Measurements from ENCODE around the gene TDRD7.

TDRD7 gene, protein sequence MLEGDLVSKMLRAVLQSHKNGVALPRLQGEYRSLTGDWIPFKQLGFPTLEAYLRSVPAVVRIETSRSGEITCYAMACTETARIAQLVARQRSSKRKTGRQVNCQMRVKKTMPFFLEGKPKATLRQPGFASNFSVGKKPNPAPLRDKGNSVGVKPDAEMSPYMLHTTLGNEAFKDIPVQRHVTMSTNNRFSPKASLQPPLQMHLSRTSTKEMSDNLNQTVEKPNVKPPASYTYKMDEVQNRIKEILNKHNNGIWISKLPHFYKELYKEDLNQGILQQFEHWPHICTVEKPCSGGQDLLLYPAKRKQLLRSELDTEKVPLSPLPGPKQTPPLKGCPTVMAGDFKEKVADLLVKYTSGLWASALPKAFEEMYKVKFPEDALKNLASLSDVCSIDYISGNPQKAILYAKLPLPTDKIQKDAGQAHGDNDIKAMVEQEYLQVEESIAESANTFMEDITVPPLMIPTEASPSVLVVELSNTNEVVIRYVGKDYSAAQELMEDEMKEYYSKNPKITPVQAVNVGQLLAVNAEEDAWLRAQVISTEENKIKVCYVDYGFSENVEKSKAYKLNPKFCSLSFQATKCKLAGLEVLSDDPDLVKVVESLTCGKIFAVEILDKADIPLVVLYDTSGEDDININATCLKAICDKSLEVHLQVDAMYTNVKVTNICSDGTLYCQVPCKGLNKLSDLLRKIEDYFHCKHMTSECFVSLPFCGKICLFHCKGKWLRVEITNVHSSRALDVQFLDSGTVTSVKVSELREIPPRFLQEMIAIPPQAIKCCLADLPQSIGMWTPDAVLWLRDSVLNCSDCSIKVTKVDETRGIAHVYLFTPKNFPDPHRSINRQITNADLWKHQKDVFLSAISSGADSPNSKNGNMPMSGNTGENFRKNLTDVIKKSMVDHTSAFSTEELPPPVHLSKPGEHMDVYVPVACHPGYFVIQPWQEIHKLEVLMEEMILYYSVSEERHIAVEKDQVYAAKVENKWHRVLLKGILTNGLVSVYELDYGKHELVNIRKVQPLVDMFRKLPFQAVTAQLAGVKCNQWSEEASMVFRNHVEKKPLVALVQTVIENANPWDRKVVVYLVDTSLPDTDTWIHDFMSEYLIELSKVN

GRCh38 chr9:97411789-97412625, at the start of gene TDRD7:
TDRD7 (plus strand) TSS chr9:97412096; CDS start chr9:97428466, 16,370 bp downstream.
- DNase-seq (ENCODE audit: low read depth, low spot score) = peak; percentile 70

DNA sequence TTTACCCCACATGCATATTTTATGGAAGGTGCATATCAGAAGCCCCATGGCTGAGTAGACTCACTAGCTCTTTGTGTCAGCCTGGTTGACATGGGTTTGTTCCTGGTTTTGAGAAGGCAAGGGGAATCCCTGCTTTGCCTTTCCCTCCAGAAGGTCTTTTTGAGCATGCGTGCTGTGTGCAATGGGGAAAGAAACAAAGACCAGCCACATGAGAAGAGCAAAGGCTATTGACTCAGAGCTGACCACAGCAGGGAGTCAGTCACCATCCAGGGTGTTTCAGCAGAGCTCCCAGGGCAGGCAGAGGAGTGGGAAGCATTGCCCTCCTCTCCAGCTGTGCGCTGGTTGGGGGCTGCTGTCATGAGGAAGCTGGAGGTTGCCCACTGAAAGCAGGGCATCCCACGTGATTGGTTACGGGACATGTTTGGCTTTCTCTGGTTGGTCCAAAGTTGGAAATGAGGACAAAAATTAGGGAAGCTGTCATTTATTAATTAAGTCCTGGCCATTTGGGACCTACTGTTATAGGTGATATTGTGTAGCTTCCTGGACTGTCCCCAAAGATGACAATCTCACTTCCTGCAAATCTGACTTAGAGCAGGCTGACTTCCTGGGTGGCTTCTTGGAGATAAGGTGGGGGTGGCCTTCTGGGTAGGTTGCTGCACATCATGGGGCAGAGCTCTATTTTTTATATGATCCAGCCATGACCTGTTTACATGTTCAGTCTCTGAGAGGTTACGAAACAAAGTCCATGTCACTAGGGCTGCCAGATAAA, 48.9 kb upstream of the TDRD7 start:
- no peak for DNase-seq (ENCODE audit: low read depth, low spot score)

DNA sequence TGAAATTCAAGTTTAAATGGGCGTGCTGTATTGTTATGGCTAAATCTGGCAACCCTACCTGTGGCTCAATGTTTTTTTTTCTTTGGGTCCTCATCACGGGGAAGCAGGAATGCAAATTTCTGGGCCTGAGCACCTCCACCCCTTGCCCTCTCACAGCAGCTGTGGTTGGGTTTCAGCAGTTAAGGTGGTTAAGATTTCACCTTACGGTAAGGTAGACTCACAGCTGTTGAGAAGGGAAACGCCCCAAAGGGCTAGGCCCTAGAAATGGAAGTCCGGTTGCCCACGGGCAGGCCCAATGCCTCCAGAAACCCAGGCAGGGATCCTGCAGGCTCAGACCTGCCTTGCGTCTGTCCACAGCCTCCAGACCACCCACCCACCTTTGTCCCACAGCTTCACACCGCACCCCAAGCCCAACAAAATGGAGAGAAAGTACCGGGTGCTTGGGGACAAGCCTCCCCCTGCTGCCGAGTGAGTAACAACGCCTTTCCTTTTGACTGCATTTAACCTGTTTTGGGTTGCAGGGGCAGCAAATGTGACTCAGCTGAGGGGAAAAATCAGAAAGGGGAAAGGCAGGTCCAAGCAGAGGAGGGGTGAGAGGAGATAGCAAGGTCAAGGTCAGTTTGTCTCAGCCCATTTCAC, 48.1 kb upstream of the TDRD7 start:
- DNase-seq (ENCODE audit: low read depth, low spot score) = no peak

DNA sequence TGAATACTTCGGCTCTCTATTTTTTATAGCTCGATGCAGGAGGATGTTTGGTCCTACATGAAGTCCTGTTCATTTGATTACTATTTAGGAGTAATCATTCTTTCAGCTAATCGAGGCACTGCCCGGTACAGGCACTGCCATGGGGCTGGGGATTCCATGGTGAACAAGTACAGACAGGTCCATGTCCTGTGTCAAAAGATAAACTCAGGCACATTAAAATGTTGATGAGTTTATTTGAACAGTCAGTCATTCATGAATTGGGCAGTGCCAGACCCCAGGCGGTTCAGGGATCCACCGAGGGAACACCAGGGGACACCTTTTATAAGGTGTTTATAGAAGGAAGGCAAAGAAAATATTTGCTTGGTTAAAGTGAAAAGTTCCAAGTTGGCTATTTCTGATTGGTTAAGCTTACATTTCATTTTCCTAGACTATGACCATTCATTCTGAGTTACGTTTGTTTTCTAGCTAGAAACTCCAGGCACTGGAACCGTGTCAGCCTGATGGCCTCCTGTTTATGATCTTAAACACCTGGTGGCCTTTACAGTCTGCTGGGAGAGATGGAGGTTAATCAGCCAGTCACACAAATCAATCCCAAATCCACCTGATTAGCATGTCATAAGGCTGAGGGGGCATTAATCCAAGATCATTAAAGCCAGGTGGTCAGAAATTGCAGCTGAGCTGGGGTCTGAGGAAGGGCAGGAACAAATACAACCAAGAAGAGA, 47.0 kb upstream of the TDRD7 start:
- no peak for DNase-seq (ENCODE audit: low read depth, low spot score)

DNA sequence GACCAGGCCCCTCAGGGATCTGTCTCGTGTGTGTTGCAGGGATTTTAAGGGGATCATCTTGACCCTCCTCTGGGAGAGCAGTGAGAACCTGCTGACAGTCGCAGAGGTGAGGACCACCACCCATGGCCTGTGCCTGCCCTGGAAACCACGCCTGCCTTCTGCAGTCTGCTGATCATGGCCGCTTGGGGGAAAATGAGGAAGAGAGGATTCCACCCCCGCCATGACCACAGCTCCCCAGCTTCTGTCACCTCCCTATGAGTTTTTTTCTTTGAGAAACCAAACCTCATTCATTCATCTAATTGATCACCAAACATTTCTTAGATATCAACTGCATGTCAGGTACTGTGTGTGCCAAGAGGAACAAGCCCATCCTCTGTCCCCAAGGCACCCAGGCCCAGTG, 46.3 kb upstream of the TDRD7 start:
- DNase-seq (ENCODE audit: low read depth, low spot score) = no peak

- DNase-seq (ENCODE audit: low read depth, low spot score) = no peak
These were observed 45.4 kb upstream of the TDRD7 start for GRCh38 chr9:97366476-97366875.

GRCh38 chr9:97366889-97367288, 45.0 kb upstream of the TDRD7 start:
- DNase-seq (ENCODE audit: low read depth, low spot score) = no peak

DNA sequence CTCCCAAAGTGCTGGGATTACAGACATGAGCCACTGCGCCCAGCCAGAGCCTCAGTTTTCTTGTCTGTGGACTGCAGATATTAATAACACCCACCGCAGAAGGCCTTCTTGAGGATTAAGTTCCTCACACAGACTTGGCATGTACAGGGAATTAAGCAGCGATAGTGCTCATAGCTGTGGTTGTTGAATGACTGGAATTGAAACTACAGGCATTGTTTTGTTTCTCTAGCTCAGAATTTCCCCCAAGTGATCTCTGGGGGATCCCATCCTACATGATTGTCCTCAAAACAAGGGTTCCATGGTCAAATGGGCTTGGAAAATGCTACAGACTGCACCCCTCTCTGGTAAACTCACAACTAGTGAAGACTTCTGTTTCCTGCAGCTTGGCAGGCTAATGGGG, 44.2 kb upstream of the TDRD7 start:
- no peak for DNase-seq (ENCODE audit: low read depth, low spot score)

DNA sequence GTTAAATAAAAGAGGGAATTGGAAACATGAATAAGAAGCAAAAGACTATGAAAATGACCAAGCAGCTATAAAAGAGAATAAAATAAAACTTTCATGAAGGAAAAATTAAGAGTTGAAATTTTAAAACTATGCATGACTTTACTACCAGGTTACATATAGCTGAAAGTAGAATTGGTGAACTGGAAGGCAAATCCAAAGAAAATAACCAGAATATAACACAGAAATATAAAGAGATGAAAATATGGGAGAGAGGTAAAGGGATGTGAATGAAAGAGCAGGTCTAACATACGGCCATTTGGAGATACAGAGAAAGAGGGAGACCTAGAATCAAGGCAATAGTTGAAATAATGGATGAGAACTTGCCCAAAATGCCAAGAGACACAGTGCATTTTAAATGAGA, 42.9 kb upstream of the TDRD7 start:
- no peak for DNase-seq (ENCODE audit: low read depth, low spot score)

- no peak for DNase-seq (ENCODE audit: low read depth, low spot score)
These were observed 39.3 kb upstream of the TDRD7 start for GRCh38 chr9:97372580-97372979.

DNA sequence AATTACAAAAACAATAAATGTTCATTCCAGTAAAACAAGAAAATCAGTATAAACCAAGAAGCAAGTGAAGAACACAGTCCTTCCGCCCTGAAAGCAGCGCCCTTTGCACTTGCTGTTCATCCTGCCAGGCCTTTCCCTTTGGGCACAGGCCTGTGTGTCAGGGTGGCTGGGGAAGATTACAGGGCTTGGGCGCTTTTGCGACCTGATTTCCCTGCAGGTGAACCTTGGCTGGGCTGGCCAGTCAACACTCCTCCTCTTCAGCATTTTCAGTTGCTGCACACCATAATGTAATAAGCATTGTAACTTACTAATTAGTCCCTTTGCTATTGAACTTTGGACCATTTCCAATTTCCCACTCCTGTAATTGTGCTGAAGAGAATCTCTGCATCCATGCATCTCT, 38.6 kb upstream of the TDRD7 start:
- no peak for DNase-seq (ENCODE audit: low read depth, low spot score)

DNA sequence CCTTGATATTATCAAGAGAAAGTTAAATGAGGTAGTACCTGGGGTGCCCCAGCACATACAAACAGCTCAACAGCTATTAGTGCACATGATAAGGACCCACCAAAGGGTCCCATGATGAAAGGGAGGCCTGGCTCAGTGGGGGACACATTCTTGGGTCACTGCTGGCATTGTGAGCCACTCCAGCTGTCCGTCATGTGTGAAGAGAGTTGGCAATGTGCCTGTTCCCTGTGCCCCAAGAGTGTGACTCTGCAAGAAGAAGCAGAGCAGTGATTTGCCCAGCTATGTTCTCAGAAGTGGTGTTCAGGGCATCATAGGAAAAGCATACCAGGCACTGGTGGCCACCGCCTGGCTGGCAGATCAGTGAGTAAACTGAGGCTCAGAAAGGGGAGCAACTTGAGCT, 37.1 kb upstream of the TDRD7 start:
- DNase-seq (ENCODE audit: low read depth, low spot score) = no peak

DNA sequence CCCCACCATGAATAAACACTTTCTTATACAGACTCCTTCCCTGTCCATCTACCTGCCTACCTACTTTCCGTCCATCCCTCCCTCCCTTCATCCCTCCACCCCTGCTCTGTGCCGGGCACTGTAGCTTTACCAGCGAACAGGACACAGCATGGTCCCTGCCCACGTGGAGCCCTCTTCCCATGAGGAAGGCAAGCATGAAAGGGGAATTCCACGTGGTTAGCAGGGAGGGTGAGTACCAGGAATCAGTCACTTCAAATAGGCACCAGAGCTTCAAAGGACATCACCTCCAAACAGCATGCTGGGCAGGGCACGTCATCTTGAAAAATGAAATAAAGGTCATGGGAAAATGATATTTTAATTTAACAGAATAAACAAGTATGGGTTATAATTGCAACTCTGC, 35.0 kb upstream of the TDRD7 start:
- no peak for DNase-seq (ENCODE audit: low read depth, low spot score)

DNA sequence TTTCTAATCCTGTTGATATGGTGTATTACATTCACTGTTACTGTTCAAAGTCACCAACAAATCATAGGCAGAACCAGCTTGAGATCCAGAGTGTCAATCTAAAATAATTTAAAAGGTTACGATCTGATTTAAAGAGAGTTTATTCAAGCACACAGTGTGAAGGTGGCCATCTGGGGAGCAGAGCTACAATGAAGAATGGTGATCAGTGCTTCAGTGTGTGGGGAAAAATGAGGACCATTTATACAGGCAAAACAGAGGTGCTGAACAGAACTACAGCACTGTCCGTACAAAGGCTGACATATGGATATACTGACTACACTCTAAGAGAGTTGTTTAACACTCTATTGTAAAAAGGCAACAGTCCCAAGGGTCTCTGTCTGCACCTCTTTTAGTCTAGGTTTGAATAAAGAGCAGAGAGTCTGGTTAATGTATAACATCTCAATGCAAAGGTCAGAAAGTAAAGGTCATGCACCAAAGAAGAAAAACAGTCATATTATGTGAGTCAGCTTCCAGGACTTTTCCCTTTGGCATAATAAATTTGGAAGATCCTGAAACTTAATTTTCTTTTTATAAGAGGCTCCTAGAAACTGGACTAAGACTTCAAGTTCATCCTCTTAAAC, 29.7 kb upstream of the TDRD7 start:
- DNase-seq (ENCODE audit: low read depth, low spot score) = no peak

- DNase-seq (ENCODE audit: low read depth, low spot score) = no peak
These were observed 27.3 kb upstream of the TDRD7 start for GRCh38 chr9:97384406-97385262.

DNA sequence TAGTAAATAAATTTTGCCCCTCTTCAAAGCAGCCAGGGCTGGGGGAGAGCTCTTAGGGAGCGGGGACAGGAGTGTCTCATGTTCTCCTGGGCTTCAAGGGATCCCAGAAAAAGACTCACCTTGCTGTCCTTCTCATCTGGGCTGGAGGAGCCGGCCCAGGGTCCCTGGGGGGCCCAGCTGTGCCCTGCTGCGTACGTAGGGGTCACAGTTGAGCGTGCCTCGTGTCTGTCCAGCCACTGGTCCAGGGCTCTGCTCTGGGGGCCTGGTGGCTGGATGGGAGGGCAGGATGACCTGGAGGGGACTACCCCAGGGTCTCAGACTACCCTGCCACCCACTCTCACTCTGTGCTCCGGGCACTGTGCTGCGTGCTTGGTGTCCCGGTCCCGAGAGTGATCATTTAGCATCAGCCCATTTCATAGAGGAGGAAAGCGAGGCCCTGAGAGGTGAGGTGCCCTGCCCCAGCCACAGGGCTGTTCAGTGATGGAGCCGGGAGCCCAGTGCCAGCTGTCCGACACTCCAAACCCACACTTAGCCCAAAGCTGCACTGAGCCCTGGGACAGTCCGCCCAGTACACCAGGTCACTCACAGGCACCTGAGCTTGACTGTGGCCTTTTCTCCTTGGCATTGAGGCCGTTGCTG, 26.2 kb upstream of the TDRD7 start:
- no peak for DNase-seq (ENCODE audit: low read depth, low spot score)

- DNase-seq (ENCODE audit: low read depth, low spot score) = no peak
These were observed 25.6 kb upstream of the TDRD7 start for GRCh38 chr9:97386265-97386633.

All from ELF-1 (cell line).